ES-I3 (cell line): ENCODE measurements around the gene PEX19.

Experiments
- H3K36me3 ChIP-seq: 2 replicates; pipeline ENCODE4 v1.6.1; 2013; ENCODE audit warnings: mild to moderate bottlenecking, low read length, control low read depth, moderate library complexity; ENCODE audit not compliant: insufficient read depth
- H3K4me1 ChIP-seq: 2 replicates; pipeline ENCODE4 v1.6.1; 2013; ENCODE audit warnings: mild to moderate bottlenecking, control low read depth, low read length; ENCODE audit not compliant: insufficient read depth
- H3K9ac ChIP-seq: 2 replicates; pipeline ENCODE4 v1.6.1; 2013; ENCODE audit warnings: low read depth, mild to moderate bottlenecking, low read length, moderate library complexity
- H3K9me3 ChIP-seq: 2 replicates; pipeline ENCODE4 v1.6.1; 2013; ENCODE audit warnings: mild to moderate bottlenecking, low read length, moderate library complexity; ENCODE audit not compliant: control insufficient read depth, insufficient read depth

The PEX19 gene

DNA sequence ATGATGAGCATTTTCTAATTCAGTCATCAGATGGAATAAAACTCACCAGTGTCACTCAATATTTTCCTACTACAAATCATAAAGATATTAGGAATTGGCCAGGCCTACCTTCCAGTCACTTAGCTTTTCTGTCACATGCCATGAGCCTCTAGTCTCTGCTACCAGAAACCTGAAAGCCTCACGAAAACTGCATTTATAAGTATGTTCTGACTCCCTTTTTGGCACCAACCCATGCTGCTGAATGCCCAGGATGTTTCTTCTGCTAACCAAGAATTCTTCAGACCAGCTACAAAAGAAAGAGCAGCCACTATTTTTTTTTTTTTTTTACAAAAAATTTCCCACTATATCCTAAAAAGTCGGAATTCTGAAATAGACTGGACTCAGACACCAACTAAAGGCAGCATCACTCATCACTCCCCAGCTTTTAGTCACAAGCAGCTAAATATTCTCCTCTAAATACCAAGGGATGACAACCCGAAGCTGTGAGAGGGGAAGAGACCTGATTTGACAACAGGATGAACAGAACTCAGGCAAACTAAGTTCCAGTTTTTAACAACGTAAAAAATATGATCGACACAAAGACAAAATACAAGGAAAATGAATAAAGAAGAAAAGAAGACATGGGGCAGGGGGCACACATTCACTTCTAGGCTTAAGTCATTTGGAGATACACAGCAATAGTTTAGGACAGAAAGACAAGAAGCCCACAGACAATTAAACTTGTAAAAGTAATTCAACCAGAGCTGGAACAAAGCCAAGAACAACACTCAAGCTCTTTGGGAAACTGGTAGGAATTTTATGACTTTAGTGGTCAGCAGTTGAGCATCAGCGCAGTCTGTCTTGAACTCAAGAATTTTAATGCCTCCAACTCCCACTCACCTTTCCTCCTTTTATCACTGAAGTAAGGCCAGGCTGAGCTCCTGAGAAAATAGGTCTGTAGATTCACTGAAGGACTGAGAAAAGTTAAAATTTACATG is 24.2 kb downstream of the PEX19 start:
- no peaks in the 10 kb centered on the region; the same call in 1 of the 2 replicates for H3K36me3 ChIP-seq
- H3K9ac ChIP-seq = peak overlapping the region; percentile 93
- peaks cover 11% of the 10 kb centered on the region; the same call in 1 of the 2 replicates for H3K4me1 ChIP-seq
- H3K9me3 ChIP-seq = no peaks in the 10 kb centered on the region

DNA sequence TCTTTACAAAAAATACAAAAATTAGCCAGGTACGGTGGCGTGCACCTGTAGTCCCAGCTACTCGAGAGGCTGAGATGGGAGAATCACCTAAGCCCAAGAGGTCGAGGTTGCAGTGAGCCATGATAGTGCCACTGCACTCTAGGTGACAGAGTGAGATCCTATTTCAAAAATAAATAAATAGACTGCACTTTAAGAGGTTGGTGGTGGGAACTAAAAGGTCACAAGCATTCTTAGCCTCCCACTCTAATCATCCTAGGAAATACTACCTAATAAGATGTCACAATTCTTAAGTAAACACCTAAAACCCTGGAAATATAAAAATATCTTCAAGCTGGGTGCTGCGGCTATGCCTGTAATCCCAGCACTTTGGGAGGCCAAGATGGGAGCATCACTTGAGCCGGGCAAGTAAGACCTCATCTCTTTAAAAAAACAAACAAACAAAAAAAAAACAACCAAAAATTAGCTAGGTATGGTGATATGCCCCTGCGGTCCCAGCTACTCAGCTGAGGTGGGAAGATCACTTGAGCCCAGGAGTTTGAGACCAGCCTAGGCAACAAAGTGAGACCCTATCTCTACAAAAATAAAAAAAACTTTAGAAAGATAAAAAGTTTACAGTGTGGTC is 26.6 kb downstream of the PEX19 start:
- H3K9me3 ChIP-seq = no peaks in the 10 kb centered on the region
- H3K9ac ChIP-seq = no peak overlapping the region
- no peaks in the 10 kb centered on the region; the same call in 1 of the 2 replicates for H3K36me3 ChIP-seq
- H3K4me1 ChIP-seq = peaks cover 11% of the 10 kb centered on the region; the same call in 1 of the 2 replicates

DNA sequence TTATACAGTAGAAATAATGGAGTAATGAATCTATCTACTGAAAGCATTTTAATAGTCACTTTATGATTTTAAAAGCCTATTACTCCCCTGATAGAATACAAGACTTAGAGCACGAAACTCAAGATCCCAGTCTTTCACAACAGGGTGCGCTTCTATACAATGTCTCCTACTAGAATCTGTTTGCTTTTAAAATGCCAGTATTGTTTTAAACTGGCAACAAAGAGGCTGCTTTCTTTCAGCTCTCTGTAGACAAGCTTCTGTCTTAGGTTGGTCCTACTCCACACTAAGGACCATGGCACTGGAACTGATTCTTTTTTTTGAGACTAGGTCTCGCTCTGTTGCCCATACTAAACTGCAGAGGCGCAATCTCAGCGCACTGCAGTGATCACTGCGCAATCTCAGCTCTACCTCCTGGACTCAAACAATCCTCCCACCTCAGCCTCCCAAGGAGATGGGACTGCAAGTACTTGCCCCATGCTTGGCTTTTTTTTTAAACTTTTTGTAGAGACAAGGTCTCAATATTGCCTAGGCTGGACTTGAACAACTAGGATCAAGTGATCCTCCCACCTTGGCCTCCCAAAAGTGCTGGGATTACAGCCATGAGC is 27.4 kb downstream of the PEX19 start:
- no peaks in the 10 kb centered on the region; the same call in 1 of the 2 replicates for H3K36me3 ChIP-seq
- H3K9me3 ChIP-seq = no peaks in the 10 kb centered on the region
- H3K4me1 ChIP-seq = peaks cover 11% of the 10 kb centered on the region; the same call in 1 of the 2 replicates
- no peak overlapping the region for H3K9ac ChIP-seq

DNA sequence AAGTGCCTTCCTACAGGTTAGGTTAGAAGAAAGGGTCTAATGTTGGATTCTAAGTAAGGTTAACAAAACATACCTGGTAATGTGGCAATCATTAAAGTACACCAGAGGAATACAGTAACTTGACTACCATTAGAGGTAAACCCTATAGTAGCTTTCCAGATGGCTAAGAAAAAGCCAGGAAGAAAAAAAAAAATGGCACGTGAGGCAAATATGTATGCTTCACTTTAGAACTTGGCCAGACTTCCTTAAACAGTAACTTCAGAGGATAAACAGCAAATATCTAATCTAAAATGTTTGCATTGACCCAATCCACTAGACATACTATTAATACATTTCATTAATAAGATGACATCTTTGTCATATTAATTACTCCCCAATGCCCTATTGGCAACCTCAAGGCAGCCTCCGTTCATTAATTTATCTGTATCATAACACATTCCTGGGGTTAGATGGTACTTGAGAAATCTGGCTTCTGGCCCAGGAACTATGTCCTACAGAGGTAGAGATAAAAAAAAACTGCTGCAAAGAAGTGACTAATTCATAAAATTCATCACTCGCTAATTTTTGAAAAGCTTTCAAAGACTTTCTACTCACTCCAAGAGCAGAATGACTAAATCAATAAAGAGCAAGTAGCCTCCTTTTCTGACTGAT is 28.4 kb downstream of the PEX19 start:
- H3K9me3 ChIP-seq = no peaks in the 10 kb centered on the region
- no peak overlapping the region for H3K9ac ChIP-seq
- H3K36me3 ChIP-seq = no peaks in the 10 kb centered on the region; the same call in 1 of the 2 replicates
- H3K4me1 ChIP-seq = peaks cover 11% of the 10 kb centered on the region; the same call in 1 of the 2 replicates

DNA sequence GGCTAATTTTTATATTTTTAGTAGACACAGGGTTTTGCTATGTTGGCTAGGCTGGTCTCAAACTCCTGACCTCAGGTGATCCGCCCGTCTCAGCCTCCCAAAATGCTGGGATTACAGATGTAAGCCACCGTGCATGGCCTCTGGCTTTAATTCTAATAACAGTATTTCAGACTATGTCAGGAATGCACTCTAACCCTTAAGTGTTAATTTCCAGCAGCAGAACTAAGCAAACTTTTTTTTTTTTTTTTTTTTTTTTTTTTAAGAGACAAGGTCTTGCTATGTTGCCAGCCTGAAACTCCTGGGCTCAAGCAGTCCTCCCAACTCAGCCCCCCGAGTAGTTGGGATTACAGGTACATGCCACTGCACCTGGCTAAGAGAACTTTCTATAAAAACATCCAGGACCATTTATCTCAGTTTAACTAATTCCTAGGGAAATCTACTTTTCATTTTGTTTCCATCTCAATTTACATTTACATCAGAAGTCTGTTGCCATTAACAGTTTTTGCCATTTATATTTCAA is 29.1 kb downstream of the PEX19 start:
- no peak overlapping the region for H3K9ac ChIP-seq
- H3K9me3 ChIP-seq = no peaks in the 10 kb centered on the region
- H3K4me1 ChIP-seq = peaks cover 7% of the 10 kb centered on the region; the same call in 1 of the 2 replicates
- peaks cover 4% of the 10 kb centered on the region; the same call in 1 of the 2 replicates for H3K36me3 ChIP-seq

DNA sequence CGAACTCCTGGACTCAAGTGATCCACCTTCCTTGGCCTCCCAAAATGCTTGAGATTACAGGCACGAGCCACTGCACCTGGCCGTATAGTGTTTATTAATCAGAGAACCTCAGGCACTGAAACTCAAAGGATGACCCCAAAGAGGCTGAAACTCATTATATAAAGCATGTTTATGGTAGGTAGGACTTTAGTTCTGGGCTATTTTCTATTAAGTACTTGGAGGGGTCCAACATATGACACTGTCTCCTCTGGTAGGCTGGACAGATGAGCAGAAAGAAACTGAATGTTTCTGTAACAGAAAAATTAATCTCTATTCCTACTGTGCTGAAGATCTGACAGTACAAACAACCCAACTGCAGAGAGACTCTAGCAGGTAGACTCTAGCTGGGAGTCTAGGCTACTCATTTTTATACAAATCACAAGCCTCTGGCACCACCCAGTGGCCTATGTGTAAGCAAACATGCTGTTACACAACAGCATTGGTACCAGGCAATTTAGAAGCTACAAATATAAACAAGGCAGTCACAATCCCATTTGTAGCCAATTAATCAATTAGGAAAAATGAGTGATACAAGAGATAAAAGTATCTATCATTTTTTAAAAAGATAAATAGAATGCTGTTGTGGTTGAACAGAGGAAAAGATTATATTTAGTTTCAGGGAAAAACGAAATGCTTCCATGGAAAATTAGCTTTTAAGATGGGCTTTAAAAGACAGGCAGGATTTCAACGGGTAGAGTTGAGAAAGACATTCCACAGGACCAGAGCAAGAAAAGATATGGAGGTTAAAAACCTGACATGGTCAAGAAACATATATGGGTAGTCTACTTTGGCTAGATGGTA is 33.0 kb downstream of the PEX19 start:
- H3K4me1 ChIP-seq = no peaks in the 10 kb centered on the region
- H3K9ac ChIP-seq = no peak overlapping the region
- H3K9me3 ChIP-seq = no peaks in the 10 kb centered on the region
- H3K36me3 ChIP-seq = peaks cover 4% of the 10 kb centered on the region; the same call in 1 of the 2 replicates

DNA sequence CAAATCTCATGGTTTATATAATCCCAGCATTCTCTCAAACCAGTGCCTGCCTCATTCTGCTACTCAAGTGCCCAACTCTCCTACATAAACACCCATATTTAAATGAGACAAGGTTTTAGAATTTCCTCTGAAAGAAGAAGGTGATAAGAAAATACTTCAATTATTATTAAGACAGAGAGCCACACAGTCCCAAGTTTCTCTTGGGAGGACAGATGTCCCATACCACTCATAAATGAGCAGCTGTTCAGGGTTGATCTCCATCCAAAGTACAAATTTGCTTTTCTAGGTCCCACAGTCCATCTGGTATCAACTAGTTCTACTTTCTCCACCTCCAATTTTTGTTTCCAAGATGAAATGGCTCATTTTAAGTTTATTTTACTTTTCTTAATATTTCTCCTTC is 33.9 kb downstream of the PEX19 start:
- H3K9ac ChIP-seq = no peak overlapping the region
- H3K36me3 ChIP-seq = peaks cover 4% of the 10 kb centered on the region; the same call in 1 of the 2 replicates
- no peaks in the 10 kb centered on the region for H3K4me1 ChIP-seq
- no peaks in the 10 kb centered on the region for H3K9me3 ChIP-seq

DNA sequence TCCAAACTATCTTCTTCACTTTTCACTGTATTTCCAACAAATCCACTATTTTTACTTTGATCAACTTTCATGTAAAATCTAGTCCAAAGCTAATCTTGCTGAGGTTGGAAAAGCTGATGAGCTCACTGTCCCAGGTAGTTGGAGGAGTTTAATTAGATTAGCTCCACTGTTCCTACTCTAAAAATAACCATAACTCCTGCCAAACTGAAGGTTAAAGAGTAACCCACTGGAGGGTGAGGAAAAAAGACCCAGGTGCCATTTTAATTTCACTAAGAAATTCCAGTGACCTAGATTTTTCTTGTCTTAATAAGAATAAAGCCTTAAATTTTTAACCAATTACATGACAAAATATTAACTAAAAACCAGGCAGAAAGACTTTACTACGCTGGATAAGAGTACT is 37.9 kb downstream of the PEX19 start:
- H3K4me1 ChIP-seq = peaks cover 4% of the 10 kb centered on the region; the same call in 1 of the 2 replicates
- no peaks in the 10 kb centered on the region for H3K9me3 ChIP-seq
- H3K36me3 ChIP-seq = peaks cover 7% of the 10 kb centered on the region; the same call in 1 of the 2 replicates

DNA sequence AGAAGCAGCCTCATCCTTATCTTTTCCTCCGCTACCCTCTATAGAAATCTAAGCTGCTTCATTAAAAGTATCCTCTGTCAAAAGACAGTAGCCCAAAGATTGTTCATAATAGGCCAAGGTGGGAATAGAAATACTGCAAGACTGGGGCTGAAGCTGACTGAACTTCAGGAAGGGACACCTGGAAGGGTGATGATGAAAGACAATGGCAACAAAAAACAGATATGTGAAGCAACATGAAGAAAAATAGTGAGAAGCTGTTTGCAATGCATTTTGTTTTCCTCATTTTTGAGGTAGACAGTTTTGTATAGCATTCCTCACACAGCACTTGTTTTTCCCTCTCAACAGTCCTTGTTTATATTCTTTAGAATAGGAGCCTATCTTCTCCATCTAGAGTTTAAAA is 39.5 kb downstream of the PEX19 start:
- H3K9ac ChIP-seq = no peak overlapping the region
- peaks cover 4% of the 10 kb centered on the region; the same call in 1 of the 2 replicates for H3K4me1 ChIP-seq
- H3K36me3 ChIP-seq = peaks cover 2% of the 10 kb centered on the region
- no peaks in the 10 kb centered on the region for H3K9me3 ChIP-seq

More for the DNA sequence above, 37.9 kb downstream of the PEX19 start:
- no peak overlapping the region for H3K9ac ChIP-seq

DNA sequence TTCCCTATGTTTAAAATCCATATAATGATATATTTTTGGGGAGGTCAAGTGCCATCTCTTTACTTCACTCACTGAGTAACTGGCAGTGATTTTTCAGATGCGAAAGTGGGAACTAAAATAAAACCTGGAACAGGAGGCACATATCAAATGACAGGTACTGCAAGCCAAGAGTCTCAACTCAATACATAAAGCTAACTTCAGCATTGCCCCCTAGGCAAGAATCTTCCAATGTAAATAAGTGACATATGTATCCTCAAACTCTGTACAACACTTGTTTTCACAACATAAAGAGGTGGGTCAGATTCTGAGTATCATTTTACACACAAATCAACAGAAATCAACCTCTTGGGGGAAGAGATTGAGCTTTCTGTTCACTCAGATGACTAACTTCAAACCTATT is 40.7 kb downstream of the PEX19 start:
- Histone ChIP-seq H3K9ac (no peak overlapping the region), H3K9me3 (no peaks in the 10 kb centered on the region), H3K36me3 (peaks cover 13% of the 10 kb centered on the region), H3K4me1 (peaks cover 4% of the 10 kb centered on the region; the same call in 1 of the 2 replicates)

DNA sequence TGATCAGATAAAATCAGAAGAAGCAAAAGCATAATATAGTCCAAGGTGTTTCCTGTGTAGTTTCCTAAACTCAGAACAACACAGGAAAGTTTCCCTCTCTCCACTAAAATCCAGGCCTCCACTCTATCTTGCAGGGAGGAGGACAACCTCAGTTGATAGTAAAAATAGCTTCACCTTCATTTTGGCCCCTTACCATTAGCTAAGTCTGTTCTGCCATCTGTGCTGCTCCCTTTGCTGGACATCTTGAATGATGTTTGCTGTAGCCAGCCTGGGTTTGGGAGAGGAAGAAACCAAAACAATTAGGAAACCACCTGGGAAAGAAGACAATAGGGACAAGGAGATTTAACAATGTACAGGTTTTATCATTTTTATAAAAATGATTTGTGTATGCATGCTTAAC is 41.2 kb downstream of the PEX19 start:
- peaks cover 16% of the 10 kb centered on the region for H3K36me3 ChIP-seq

DNA sequence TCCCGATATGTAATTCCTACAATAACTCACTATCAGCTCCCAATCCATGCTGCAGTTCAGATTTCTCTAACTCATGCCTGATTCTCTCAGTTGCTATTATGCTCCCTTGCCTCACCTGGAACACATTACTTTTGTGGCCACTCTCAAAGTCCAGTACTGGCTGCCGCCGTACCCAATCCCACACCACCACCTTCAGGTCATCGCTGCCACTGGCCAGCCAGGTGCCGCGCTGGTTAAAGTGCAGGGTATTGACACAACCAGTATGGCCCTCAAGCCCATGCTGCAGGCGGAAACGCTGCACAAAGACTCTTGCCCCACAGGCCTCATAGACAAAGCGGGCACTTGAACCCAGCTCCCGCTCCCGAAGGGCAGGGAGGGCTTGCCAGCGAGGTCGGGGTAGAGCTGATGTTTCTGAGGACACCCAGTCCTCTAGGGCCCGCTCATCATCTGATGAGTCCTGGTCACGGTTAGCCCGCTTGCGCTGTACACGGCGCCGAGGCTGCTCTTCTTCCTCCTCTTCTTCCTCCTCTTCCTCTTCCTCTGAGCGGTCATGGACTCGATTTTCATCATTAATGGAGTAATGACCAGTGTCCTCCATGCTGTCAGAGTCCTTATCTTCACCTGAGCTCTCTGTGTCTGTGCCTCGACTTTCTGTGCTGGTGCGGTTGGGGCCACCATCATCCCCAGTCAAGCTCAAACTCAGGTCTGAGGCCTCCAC is 45.2 kb downstream of the PEX19 start:
- H3K9me3 ChIP-seq = no peaks in the 10 kb centered on the region
- no peak overlapping the region for H3K9ac ChIP-seq
- H3K4me1 ChIP-seq = no peaks in the 10 kb centered on the region
- H3K36me3 ChIP-seq = peaks cover 26% of the 10 kb centered on the region

More for the DNA sequence above, 41.2 kb downstream of the PEX19 start:
- Histone ChIP-seq H3K9ac (no peak overlapping the region), H3K4me1 (peaks cover 4% of the 10 kb centered on the region; the same call in 1 of the 2 replicates), H3K9me3 (no peaks in the 10 kb centered on the region)
